GM12874 (cell line): Measurements from ENCODE around the gene KCNH3.

ENCODE experiments used
- CTCF ChIP-seq: IDR thresholded peaks from 2 replicates; pipeline ENCODE4 v1.5.1; 2011; ENCODE audit warnings: low read depth, mild to moderate bottlenecking, control low read depth, low read length, moderate library complexity; ENCODE audit not compliant: insufficient read depth

The KCNH3 gene, protein sequence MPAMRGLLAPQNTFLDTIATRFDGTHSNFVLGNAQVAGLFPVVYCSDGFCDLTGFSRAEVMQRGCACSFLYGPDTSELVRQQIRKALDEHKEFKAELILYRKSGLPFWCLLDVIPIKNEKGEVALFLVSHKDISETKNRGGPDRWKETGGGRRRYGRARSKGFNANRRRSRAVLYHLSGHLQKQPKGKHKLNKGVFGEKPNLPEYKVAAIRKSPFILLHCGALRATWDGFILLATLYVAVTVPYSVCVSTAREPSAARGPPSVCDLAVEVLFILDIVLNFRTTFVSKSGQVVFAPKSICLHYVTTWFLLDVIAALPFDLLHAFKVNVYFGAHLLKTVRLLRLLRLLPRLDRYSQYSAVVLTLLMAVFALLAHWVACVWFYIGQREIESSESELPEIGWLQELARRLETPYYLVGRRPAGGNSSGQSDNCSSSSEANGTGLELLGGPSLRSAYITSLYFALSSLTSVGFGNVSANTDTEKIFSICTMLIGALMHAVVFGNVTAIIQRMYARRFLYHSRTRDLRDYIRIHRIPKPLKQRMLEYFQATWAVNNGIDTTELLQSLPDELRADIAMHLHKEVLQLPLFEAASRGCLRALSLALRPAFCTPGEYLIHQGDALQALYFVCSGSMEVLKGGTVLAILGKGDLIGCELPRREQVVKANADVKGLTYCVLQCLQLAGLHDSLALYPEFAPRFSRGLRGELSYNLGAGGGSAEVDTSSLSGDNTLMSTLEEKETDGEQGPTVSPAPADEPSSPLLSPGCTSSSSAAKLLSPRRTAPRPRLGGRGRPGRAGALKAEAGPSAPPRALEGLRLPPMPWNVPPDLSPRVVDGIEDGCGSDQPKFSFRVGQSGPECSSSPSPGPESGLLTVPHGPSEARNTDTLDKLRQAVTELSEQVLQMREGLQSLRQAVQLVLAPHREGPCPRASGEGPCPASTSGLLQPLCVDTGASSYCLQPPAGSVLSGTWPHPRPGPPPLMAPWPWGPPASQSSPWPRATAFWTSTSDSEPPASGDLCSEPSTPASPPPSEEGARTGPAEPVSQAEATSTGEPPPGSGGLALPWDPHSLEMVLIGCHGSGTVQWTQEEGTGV

DNA sequence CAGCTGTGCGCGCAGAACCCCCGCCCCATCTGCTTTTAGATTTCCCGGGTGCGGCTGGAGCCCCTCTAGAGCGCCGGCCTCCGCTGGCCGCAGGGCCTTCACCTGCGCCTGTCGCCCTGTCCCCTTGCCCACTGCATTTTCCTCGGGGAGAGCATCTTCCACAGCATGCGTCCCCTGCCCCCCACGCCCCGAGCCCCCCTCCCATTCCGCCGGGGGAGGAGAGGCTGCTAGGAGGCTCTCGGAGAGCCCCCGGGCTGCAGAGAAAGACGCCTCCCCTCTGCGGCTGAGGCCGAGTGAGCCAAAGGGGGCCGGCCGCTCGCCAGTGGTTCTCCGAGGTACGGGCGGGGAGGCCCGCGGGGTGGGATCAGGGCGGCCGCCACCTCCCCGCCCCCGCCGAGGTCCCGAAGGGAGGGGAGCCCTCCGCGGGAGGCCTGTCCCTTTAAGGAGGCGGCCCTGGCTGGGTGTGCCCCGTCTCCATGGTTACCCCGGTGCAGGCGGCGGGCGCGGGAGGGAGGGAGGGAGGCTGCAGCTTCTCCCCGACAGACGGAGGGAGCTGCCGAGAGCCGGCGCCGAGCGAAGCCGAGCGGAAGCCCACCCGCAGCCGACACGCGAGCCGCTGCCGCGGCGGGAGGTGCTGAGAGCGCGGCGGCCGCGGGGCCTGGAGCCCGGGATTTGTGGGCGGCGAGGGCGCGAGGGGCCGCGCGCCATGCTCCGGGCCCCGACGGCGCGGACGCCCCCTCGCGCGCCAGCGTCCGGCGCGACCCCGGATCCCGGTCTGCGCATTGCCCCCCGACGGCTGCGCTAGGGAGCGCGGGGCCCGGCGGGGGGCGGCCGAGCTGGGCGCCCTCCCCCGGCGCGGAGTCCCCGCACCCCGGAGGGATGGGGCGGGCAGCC is at the start of gene KCNH3:
Gene KCNH3, plus strand, starts transcription at position 521 of the 894 bp plus-strand sequence. CDS start 387 bp downstream, outside the sequence.
- no peak for TF ChIP-seq CTCF

DNA sequence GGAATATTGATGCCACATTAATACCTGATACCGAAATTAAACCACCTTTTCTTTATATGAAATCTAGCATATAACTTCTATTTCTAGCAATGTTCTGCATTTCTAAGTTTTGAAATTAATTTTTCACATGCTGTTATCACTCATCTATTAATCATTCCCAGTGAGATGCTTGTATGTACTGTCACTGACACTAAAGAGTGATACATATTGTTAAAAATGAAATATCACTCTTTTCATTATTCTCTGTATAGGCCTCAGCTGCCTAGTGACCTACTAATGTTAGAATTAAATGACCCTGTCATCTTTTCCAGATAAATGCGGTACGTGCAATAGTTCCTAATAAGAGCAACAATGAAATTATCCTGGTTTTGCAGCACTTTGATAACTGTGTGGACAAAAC is 49.7 kb upstream of the KCNH3 start:
- TF ChIP-seq CTCF, result no peak

DNA sequence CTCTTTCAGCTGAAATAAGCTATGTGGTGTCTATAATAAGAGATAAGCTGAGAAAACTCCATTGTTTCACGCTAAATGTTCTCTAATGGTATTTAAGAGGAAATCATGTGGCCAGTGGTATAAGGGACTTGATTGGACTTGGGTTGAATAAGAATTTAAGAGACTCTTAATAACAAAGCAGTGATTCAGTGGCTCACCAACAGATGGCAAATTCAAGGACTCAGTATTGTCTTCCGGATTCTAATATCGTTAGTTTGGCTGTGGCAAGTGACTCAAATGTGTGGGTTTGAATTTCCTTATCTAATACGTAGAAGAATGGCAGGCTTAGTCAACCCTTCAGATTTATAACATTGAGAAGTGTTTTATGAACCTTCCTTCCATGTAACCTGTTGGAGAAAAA is 49.1 kb upstream of the KCNH3 start:
- TF ChIP-seq CTCF, result no peak

DNA sequence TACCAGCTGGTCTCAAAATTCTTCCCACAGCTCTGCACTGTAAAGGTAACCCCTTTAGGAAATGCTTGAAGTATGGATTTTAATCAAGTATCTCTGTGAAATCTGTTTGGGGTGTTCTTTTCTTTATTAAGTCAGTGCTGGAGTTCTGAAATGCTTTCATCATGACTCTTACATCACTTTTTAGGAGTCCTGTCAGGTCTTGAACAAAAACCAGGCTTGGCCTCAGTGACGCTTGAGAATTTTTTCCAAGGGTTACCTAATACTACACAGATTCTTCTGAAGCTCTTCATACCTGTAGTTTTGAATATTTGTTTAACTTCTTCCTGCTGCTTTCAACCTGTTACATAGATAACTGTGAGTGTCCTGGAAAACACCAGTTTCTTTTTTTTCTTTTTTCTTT is 47.0 kb upstream of the KCNH3 start:
- no peak for TF ChIP-seq CTCF

DNA sequence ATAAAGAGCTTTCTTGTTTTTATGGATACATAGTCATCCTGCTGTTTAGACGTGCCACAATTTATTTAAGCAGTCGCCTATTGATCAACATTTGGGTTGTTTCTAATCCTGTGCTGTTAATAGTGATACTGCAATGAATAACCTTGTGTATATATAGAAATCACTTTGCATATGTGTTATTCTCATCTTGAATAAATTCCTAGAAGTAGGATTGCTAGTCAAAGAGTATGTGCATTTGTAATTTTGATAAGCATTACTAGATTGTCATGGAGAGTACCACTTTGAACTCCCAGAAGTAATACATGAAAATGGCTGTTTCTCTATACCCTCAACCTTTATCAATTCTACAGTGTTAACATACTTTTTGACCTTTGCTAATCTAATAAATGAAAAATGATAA is 44.9 kb upstream of the KCNH3 start:
- TF ChIP-seq CTCF, result no peak

- TF ChIP-seq CTCF, result no peak
Measured at GRCh38 chr12:49496417-49497360, 42.1 kb upstream of the KCNH3 start.
